Sigmoid colon (tissue), 4 donors: ENCODE results near the gene C1orf210.

ENCODE experiments used
- CTCF ChIP-seq, 4 experiments: fragments of 450-650 bp in 3 of 4; fragments of 200-600 bp in 1 of 4; IDR thresholded peaks; one replicate each; pipeline ENCODE4 v1.5.1; 2016 to 2019; ENCODE audit warnings: antibody characterized with exemption in 4 of 4, mild to moderate bottlenecking in 3 of 4, moderate library complexity in 2 of 4
- EP300 ChIP-seq, 4 donors: sonication (generic); formaldehyde crosslinking; IDR thresholded peaks; one replicate each; pipeline ENCODE4 v1.6.1; 2017; ENCODE audit warnings: antibody characterized with exemption in 4 of 4
- POLR2A ChIP-seq, 2 donors: fragments of 450-650 bp; IDR thresholded peaks; one replicate each; pipeline ENCODE4 v1.6.1; 2016; ENCODE audit warnings: antibody characterized with exemption in 2 of 2, mild to moderate bottlenecking in 2 of 2, moderate library complexity in 2 of 2
- POLR2AphosphoS5 ChIP-seq, 4 donors: sonication (generic); formaldehyde crosslinking; IDR thresholded peaks; one replicate each; pipeline ENCODE4 v1.6.1; 2017; ENCODE audit warnings: antibody characterized with exemption in 4 of 4

GRCh38 chr1:43235040-43235439 is 50.3 kb downstream of the C1orf210 start:
- TF ChIP-seq CTCF (IDR thresholded peaks at IDR 0.05) (no peak), POLR2AphosphoS5 (IDR thresholded peaks at IDR 0.05) (no peak), EP300 (IDR thresholded peaks at IDR 0.05) (no peak), POLR2A (IDR thresholded peaks at IDR 0.05) (no peak)
